Fibroblast of skin of left biceps (primary cell): Measurements from ENCODE around the gene PEX14.

ENCODE experiments used
- DNase-seq, 2 experiments: peaks; one replicate each; pipeline ENCODE4 v3.0.0-alpha.2; 2013; ENCODE audit warnings: low read depth in 2 of 2

Gene PEX14

DNA sequence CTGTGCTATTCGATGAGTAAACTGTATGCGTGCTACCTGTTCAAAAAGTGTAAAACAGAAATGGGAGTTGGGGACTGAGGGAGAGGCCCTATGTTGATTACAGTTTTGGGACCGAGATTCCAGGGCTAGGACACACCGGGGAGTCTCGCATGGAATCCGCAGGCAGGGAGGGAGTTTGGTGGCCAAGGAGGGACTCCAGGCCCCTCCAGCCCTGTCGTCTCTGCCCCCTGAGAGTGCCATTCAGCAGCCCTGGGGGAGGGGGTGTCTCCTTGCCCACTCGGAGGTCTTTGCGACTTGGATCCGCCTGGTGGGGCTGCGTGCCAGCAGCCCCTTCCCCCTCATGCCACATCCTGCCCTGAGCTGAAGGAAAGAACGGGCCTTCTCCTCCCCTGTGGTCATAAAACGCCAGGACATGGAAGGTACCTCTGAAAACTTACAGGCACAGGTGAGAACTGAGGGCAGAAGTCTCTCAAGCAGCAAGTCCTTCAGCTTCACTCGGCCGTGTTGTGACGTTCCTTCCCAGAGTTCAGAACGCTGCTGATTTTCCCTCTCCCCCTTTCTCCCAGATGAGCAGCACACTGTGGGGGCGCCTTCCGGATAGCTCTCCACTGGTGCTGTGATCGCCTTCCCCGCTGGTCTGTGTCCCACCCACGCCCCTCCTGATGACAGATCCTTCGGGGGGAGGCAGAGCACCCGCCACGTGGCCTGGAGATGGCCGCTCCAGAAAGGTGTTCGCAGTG lies 141.4 kb downstream of the PEX14 start:
- no peak for DNase-seq

- no peak for DNase-seq
Observed at GRCh38 chr1:10616696-10617095, 141.9 kb downstream of the PEX14 start.

- DNase-seq = no peak
Observed at GRCh38 chr1:10617318-10617717, 142.6 kb downstream of the PEX14 start.

DNA sequence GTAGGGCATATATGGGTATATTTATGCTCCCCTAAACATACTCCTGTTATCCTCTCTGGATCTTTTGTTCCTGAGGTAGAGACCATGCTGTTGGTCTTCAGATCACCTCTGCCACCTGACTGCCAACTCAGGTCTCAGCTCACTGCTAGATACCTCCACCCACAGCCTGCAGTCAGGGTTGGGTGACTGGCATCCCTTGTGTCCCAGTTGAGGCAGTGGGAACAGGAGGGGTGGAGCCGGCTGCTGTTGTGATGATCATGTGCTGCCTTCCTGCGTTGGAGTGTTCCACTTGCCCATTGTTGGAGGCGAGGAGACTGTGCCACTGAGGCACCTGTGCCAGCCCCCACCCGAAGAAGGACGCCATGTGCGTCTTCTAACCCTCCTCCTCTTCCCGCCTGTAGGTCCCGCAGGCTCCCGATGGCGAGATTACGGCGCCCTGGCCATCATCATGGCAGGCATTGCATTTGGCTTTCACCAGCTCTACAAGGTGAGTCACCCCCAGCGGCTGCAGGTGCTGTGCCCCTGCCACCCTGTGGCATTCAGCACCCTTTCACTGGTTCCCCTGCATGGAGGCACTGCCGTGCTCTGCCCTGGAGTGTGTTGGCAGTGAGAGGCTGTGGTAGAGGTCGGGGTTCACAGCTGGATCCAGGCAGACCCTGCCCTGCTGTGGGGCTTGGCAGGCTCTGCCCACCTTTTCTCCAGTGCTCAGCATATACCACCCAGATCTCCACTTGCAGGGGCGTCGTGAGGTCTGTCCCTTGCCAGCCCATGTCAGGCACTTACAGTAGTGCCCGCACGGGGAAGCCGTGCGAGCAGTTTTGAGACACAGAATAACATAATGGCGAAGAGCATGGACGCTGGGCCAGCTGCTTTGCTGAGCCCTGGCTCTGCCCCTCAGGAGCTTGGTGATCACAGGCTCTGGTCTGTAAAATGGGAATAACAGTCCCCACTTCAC lies 143.5 kb downstream of the PEX14 start:
- DNase-seq = no peak

DNA sequence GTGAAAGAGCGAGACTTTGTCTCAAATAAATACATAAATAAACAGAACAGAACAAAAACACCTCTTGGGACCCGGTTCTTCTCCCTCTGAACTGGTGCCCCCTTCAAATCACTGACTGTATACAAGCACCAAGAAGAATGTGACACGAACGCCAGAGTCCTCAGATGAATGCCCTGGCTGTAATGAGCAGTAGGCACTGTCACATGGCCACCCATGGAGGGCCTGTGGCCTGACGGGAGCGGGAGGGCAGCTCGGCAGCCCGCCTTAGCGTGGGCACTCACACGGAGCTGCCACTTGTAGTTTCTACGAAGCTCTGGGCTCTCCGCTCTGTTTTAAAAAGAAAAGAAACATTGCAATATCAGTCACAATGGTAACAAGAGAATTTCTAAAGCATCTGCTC lies 146.0 kb downstream of the PEX14 start:
- no peak for DNase-seq

DNA sequence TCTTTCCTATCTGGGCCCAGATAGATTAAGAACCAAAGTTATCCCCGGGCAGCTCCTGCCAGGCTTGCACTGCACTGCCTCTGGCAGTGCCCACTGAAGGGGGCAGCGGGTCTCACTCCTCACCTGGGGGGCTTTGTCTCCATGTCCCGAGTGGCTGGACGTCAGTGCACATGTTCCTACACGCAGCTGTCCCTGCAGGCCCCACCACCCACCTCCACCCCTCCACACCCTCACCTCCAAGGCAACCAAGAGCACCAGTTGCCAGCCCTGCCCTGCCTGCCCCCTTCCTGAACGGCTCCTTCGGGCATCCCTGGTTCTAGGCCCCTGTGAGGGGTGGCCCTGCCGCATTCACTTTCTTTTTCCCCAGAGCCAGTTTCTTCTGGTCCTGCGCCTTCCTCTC lies 147.2 kb downstream of the PEX14 start:
- no peak for DNase-seq

- no peak for DNase-seq
Observed at GRCh38 chr1:10622910-10623685, 148.3 kb downstream of the PEX14 start.

GRCh38 chr1:10623686-10624145 lies 149.0 kb downstream of the PEX14 start:
- DNase-seq = no peak

- no peak for DNase-seq
Observed at GRCh38 chr1:10624256-10625050, 149.7 kb downstream of the PEX14 start.

GRCh38 chr1:10625076-10625475 lies 150.3 kb downstream of the PEX14 start:
- DNase-seq = no peak

DNA sequence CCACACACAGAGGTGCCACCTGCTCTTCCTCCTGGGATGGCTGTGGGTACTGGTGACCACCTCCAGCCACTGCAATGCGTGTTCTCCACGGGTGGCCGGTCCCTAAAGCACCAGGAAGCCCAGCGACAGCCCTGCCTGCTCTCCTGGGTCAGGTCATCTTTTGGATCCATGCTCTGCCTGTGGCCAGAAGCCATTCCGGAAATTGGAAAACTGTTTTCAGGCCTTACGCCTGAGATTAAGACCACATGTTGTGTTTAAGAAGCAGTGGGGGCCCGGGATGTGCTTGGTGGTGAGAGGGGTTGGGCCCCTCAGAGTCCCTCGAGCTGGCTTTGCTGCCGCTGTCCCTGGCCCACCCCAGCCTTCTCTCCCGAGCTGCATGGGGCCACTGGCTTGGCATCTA lies 150.8 kb downstream of the PEX14 start:
- no peak for DNase-seq

DNA sequence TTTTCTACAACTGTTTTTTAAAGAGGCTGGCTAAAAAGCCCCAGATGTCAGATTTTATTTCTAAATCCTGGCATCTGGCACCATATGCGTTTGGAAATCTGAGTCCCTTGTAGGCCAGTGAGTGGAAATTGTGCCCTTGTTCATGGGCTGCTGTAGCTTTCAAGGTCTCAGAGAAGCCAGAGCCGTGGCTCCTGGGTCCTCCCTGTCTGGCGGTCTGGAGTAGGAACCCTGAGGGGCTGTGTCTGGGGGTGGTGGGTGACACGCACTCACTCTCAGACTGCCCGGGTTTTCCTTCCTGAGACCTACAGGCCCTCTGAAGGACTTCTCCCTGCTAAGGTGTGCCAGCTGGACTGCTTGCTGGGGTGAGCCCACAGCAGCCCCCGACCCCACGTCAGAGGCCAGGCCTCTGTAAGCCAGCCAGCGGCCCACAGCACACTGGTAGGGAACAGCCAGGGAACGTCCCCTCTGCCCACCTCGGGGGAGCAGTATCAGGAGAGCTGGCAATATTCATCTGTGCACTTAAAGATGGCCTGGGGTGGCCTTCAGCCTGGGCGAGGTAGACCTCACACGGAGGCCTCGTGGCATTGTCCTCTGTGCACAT lies 151.5 kb downstream of the PEX14 start:
- DNase-seq = no peak

- no peak for DNase-seq
Observed at GRCh38 chr1:10626791-10627410, 152.2 kb downstream of the PEX14 start.

DNA sequence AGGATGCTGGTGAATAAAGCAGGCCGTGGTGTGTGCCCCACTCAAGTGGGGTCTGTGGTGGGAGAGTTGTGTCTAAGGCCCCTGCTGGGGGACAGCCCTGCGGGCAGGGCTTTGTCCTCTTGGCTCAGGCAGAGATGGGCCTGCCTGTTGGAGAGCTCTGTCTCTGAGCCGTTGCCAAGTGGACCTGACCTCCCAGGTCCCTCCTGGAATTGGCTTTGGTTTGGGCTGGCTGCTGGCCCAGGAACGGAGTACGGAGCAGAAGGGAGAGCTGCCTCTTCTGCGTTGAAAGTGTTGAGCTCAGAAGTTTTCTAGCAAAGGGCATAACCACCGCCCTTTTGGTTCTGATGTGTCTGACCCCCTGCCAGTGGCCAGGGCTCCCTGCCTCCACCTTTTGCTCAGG lies 153.9 kb downstream of the PEX14 start:
- no peak for DNase-seq

DNA sequence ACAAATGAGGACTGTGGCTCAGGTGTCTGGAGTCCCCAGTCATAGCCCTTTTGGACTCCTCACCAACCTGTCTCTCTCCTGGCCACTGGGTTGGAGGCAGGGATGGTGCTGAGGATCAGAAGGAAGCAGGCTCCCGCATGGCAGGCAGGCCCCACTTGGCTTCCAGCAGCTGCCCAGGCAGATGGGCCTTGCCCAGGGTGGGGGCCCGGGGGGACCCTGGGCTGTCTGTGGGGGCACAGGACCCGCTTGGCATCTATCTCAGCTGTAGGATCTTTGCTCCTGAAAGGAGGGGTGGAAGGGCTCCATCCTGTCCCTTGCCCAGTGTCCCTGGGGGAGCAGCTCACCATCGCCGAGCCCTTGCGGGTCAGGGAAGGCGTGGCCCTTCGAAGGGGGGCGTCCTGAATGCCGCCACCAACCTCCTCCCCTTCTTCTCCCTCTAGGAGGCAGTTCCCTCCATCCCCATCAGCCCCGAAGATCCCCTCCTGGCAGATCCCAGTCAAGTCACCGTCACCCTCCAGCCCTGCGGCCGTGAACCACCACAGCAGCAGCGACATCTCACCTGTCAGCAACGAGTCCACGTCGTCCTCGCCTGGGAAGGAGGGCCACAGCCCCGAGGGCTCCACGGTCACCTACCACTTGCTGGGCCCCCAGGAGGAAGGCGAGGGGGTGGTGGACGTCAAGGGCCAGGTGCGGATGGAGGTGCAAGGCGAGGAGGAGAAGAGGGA lies 154.5 kb downstream of the PEX14 start:
- no peak for DNase-seq

DNA sequence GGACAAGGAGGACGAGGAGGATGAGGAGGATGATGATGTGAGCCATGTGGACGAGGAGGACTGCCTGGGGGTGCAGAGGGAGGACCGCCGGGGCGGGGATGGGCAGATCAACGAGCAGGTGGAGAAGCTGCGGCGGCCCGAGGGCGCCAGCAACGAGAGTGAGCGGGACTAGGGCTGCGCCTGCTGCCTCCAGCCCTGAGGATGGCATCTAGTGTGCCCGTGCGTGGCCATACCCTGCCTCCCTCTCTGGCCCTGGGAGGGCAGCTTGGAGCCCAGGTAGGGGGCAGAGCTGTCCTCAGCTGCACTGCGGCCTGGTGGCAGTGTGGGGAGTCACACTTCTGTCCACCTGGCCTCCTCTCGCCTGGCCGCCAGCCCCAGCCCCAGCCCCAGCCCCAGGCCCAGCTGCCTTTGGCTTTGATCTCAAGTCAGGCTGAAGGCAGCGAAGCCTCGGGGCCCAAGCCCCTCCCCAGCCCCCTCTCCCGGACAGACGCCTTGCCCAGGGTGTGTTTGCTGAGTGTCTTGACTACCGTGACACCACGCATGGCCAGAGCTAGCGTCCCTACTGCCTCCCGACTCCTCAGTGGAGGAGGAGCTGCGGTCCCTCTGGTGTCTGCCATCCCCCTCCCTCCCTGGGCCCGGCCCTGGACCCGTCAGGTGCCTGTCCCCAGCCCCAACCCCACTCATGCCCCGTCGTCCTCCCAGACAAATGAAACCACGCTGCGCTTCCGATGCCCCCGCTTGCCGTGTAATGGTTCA lies 155.2 kb downstream of the PEX14 start:
- no peak for DNase-seq

GRCh38 chr1:10630661-10631120 lies 155.9 kb downstream of the PEX14 start:
- DNase-seq = no peak

DNA sequence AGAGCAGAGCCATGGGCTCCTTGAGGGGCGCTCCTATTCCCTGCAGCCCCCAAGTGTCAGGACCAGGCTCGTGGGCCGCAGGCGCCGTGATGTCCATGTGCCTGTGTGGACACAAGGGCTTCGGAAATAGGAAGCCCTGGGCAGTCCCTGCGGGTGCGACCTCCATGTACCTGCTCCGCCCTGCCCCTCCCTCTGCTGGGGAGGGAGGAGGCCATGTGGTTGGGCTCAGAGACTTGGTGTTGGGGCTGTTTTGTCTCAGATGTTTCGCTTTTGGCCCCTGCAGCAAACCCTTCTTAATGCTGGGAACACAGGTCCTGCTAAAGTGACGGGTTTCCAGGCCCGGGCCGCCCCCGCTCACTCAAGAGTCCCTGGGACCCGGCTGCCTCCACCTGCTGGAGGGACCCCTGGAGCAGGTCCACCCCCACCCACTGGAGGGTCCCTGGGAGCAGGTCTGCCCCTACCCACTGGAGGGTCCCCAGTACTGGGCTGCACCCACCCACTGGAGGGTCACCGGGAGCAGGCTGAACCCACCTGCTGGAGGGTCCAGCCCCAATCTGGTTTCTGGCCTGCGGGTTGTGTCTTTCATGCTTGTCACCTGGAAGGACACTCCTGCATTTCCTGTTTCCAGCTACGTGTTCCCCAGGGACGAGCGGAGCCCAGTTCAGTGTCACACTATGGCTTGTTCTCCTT lies 156.5 kb downstream of the PEX14 start:
- no peak for DNase-seq
